IPS-15b (cell line): ENCODE results near the gene COBL.

Experiments used
- H3K27me3 ChIP-seq: one replicate; pipeline ENCODE4 v1.6.1; 2013; ENCODE audit warnings: low read length; ENCODE audit not compliant: control insufficient read depth, insufficient read depth
- H3K36me3 ChIP-seq: one replicate; pipeline ENCODE4 v1.6.1; 2013; ENCODE audit warnings: low read length; ENCODE audit not compliant: control insufficient read depth, insufficient read depth
- H3K4me1 ChIP-seq: one replicate; pipeline ENCODE4 v1.6.1; 2013; ENCODE audit warnings: mild to moderate bottlenecking, low read length; ENCODE audit not compliant: control insufficient read depth, insufficient read depth
- H3K4me3 ChIP-seq: one replicate; pipeline ENCODE4 v1.5.1; 2013; ENCODE audit warnings: low read depth, low read length
- H3K9ac ChIP-seq: one replicate; pipeline ENCODE4 v1.6.1; 2013; ENCODE audit warnings: low read depth, mild to moderate bottlenecking, low read length
- H3K9me3 ChIP-seq: one replicate; pipeline ENCODE4 v1.6.1; 2013; ENCODE audit warnings: mild to moderate bottlenecking, low read length; ENCODE audit not compliant: control insufficient read depth, insufficient read depth

Gene COBL

DNA sequence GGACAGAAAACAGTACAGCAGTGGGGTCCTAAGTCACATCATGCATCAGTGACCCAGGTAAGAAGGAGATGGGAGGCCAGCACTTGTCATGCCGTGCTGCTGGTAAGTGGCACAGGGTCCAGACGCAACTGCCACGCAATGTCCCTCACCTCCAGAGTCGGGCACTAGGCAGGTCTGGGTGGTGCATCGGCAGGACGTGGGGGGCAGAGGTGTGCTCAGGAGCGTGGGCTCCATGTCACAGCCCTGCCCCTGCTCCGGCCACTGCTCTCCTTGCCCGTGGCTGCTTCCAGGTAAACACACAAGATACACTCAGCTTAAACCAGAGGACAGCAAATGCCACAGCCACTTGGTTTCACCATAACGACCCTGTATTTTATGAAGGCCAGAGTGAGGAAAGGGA, 47.3 kb downstream of the COBL start:
- H3K9ac ChIP-seq = no peak overlapping the region

DNA sequence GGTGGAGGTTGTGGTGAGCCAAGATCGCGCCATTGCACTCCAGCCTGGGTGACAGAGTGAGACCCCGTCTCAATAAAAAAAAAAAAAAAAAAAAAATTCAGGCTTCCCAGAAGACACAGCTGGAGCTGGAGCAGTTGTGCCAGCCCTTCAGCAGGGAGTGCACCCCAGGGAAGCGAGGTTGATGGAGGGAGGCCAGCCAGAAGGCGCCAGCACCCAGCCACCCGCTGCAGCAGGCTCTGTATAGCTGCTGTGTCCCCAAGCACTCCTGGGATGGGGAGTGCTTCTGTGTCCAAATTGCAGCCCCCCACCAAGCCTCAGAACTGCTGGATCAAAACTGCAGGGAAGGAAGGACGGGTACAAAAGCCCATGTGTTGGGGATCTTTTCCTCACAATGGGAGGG, 47.8 kb downstream of the COBL start:
- Histone ChIP-seq H3K27me3 (no peaks in the 10 kb centered on the region), H3K36me3 (no peaks in the 10 kb centered on the region), H3K4me1 (peaks cover 9% of the 10 kb centered on the region), H3K4me3 (no peak overlapping the region), H3K9ac (no peak overlapping the region), H3K9me3 (no peaks in the 10 kb centered on the region)

More for the DNA sequence above, 47.3 kb downstream of the COBL start:
- Histone ChIP-seq H3K27me3 (no peaks in the 10 kb centered on the region), H3K4me1 (peaks cover 9% of the 10 kb centered on the region), H3K4me3 (no peak overlapping the region), H3K9me3 (no peaks in the 10 kb centered on the region), H3K36me3 (no peaks in the 10 kb centered on the region)

DNA sequence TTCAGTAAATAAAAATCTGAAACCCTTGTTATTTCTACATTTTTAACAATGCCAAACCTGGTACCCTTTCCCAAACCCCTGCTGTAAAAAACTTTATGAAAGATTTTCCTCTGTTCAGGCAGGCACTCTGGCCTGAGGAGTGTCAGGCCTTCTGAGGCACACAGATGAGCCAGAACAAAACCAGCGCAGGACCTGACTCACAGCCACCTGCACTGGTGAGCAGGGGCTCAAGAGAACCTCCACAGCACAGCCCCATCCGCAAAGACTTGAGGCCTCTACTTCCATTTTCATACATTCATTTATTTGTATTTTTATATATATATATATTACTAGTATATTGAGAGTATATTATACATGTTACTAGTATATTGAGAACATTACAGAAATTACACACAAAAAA, 49.4 kb downstream of the COBL start:
- Histone ChIP-seq H3K9me3 (no peaks in the 10 kb centered on the region), H3K36me3 (no peaks in the 10 kb centered on the region), H3K4me3 (no peak overlapping the region), H3K9ac (no peak overlapping the region), H3K4me1 (peaks cover 9% of the 10 kb centered on the region), H3K27me3 (no peaks in the 10 kb centered on the region)

DNA sequence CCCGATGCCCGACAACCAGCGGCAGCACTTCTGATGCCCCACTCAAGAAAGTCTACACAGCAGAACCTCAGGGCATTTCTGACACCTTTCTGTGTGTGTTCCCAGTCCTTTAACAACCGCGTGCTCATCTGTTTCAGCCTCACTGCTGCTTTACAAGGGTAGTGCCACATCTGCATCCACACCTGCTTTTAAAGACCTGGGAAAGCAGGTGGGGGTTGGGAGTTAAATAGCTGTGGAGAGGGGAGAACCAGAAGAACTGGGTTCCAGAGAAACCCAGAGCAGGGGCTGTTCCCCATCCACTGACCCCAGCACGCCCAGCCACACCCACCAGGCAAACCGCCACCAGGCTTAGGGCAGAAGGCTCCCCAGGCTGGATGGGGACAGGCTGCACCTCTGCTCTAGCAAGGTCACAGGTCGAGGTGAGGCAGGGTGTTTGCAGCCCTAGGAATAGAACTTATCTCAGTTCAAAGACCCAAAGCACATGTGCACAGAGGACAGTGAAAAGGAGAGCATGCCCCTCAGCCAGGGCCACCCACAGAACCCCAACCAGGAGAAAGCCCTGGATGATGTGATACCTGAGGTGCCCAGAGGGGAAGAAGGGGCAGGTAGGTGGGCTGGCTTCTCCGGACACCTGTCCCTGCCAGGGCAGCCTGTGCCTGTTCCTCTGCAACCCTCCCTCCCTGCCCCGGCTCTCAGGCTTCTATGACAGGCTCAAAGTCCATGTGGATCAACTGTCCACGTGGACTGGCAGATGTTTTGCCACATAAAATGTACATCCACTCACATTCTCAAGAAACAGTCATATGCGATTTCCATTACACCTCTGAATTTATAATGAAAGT, 51.3 kb downstream of the COBL start:
- no peaks in the 10 kb centered on the region for H3K36me3 ChIP-seq
- no peak overlapping the region for H3K4me3 ChIP-seq
- no peaks in the 10 kb centered on the region for H3K9me3 ChIP-seq

DNA sequence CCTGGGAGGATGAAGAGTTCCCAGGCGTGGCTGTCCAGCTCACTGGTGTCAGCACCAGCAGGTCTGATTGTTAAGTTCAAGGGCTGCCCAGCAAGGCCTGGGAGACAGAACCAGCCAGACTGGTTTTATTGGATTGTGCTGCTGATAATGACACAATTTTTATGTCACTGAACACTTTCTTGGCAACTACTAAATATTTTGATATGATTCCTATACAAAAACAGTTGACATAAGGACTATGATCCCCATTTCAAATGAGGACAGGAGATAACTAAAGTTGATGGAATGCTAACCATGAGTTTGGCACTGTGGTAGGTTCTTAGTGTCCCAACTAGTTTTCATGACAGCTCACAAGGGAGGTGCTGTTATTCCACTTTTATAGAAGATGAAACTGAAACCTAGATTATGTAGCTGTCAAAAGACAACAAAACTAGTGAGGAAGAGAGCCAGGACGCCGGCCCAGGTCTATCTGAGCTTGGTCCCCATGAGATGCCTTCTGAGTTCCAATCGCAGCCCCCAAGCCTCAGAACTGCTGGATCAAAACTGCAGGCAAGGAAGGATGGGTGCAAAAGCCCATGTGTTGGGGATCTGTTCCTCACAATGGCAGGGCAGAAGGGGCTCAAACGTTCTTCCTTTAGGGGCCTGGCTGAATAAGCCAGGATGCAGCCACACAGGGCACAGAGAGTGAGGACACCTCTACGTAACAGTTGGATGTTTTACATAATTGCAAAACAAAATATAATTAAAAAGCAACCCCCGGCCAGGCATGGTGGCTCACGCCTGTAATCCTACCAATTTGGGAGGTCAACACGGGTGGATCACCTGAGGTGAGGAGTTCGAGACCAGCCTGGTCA, 52.8 kb downstream of the COBL start:
- H3K9ac ChIP-seq = no peak overlapping the region
- H3K4me1 ChIP-seq = peaks cover 2% of the 10 kb centered on the region
- H3K9me3 ChIP-seq = no peaks in the 10 kb centered on the region
- H3K4me3 ChIP-seq = no peak overlapping the region
- no peaks in the 10 kb centered on the region for H3K27me3 ChIP-seq
- H3K36me3 ChIP-seq = no peaks in the 10 kb centered on the region

More for the DNA sequence above, 51.3 kb downstream of the COBL start:
- Histone ChIP-seq H3K4me1 (peaks cover 4% of the 10 kb centered on the region), H3K27me3 (no peaks in the 10 kb centered on the region), H3K9ac (no peak overlapping the region)

DNA sequence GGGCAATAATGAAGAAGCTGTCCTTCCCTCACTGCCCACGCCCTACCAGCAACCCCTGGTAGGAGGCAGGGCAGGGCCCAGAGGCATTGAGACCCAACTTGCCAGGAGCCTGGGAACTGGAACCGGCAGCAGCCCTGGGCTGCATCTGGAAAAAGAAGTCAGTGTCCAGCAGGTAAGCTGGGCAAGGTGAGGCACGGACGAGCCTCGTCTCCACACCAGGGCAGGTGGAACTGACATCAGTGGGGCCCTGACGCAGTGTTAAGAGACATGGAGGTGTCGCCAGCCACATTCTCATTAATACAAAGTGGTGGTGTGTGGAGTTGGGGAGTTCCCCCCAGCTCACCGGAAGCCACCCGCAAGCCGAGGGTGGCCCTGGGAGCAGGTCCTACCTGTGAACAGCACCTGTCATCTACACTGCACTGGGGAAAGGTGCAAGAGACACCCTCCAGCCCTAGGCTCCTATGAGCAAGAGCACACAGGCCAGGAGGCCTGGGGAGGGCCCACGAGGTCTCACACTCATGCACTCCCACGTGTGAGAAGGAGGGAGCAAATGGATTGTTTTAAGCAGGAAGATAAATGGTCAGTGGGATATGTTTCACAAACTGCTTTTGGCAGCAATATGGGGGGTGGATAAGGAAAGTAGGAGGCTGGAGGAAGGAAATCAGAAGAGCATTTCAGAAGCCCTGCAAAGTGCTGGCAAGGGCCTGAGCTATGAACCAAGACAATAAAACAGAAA, 53.6 kb downstream of the COBL start:
- Histone ChIP-seq H3K4me3 (no peak overlapping the region), H3K9me3 (no peaks in the 10 kb centered on the region), H3K4me1 (peaks cover 2% of the 10 kb centered on the region), H3K27me3 (no peaks in the 10 kb centered on the region), H3K9ac (no peak overlapping the region), H3K36me3 (no peaks in the 10 kb centered on the region)

DNA sequence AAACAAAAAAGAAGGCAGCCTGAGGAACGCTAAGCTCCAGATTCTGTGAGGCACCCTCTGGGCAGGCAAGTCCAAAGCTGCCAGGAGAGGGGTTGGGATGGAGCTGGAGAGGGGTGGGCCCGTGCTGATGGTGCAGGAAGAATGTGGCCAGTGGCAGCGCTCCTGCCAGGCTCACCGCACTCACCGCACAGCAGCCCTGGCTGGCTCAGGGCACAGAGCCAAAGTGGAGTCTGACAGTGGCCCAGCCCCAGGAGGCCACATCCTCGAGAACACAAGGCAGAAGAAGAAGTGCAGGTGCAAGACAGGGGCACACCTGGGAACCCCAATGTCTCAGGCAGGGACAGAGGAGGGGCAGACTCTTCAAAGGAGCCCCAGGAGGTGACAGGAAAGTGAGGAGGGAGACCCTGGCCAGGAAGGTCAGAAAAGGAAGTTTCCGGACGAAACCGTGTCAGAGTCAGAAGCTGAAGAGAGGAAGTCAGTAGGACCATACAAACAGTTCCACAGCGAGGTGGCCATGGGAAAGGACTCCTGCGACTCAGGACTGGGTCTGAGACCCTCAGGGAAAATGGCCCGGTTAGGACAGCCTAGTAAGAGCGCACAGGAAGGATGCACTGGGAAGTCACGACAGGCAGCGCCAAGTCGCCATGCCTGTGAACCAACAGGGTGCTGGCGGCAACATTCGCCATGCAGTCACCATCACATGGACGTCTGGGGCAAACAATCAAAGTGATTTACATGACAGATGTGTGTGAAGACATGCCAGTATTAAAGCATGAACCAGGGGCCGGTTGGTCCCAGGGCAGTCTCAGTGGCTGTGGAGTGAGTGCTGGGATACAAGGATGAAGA, 54.4 kb downstream of the COBL start:
- Histone ChIP-seq H3K4me1 (peaks cover 2% of the 10 kb centered on the region), H3K27me3 (no peaks in the 10 kb centered on the region), H3K36me3 (no peaks in the 10 kb centered on the region), H3K4me3 (no peak overlapping the region), H3K9ac (no peak overlapping the region), H3K9me3 (no peaks in the 10 kb centered on the region)

DNA sequence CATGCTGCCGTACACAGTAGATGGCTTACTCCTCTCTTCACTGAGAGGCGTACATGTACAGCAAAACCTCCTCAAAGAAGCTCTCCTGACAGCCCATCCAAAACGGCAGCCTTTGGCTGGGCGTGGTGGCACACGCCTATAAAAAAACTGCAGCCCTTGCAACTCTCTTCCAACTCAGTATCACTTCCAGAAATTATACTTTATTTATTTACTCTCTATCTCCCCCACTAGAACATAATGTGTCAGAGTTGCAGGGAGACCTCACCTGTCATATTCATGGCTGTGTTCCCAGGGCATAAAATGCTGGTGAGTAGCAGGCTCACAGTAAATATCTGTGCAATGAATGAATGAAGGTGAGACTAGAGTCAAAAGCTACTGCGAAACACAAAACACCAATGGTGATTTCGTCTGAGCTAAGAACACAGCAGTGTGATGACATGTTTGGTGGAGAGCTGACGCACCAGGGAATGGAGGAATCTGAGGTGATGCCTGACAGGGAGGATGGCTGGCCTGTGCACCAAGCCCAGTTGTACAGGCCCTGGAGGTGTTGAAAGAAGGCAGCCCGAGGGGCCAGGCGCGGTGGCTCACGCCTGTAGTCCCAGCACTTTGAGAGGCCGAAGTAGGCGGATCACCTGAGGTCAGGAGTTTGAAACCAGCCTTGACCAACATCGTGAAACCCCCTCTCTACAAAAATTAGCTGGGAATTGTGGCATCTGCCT, 55.3 kb downstream of the COBL start:
- Histone ChIP-seq H3K9me3 (no peaks in the 10 kb centered on the region), H3K36me3 (no peaks in the 10 kb centered on the region), H3K4me1 (peaks cover 5% of the 10 kb centered on the region), H3K27me3 (no peaks in the 10 kb centered on the region), H3K9ac (no peak overlapping the region), H3K4me3 (no peak overlapping the region)

DNA sequence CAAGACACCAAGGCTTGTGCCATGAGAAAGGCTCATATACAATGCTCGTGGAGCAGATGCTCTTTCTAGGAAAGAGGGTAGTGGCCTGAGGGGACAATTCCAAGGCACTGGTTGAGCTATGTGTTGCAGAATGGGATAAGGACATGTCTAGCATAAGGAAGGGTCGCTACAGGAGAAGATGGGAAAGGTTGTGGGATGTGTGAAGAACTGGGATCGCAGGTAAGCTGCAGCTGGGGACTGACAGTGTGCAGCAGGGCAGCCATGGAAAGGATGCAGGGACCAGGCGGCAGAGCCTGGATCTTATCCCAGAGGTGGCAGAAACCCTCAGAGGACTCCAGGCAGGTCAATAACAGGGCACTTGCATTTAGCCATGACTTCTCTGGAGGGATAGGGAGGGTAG, 56.1 kb downstream of the COBL start:
- no peak overlapping the region for H3K9ac ChIP-seq
- no peaks in the 10 kb centered on the region for H3K9me3 ChIP-seq
- no peaks in the 10 kb centered on the region for H3K36me3 ChIP-seq
- H3K4me1 ChIP-seq = peaks cover 8% of the 10 kb centered on the region
- no peak overlapping the region for H3K4me3 ChIP-seq
- no peaks in the 10 kb centered on the region for H3K27me3 ChIP-seq

DNA sequence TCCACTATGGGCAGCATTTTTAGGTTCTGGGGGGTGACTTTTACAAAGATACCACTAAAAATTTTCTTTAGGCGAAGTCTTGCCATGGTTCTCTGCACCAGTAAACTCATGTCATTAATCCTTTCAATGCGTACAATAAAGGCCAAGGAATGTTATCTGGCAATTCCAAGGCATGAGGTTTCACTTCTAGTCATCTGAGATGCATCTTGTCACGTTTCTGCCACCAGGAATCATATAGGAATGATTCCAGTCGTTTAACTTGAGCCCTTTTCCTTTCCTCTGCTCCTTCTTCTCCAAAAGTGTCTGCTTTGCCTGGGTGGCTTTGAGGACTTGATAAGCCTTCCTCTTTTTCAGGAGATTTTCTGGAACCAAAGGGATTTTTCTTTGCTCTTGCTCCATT, 56.8 kb downstream of the COBL start:
- Histone ChIP-seq H3K4me3 (no peak overlapping the region), H3K4me1 (peaks cover 9% of the 10 kb centered on the region), H3K36me3 (no peaks in the 10 kb centered on the region), H3K9ac (no peak overlapping the region), H3K9me3 (no peaks in the 10 kb centered on the region), H3K27me3 (no peaks in the 10 kb centered on the region)
